Stimulated activated CD8-positive, alpha-beta memory T cell treated with anti-CD3 and anti-CD28 coated beads, Interleukin-4, amount 100 ng/mL, for 4 hours (primary cell): ENCODE measurements around the gene COL21A1.
"Not testable (repeated sequence)": the region's sequence is repeated elsewhere in the genome, so short reads cannot be mapped to it uniquely, and the experiment has no call there.

ENCODE experiments used
- DNase-seq, 2 donors: peaks; one replicate each; pipeline ENCODE4 v3.0.0-alpha.2; 2020; ENCODE audit warnings: low read depth in 2 of 2, low spot score in 1 of 2

COL21A1 gene

DNA sequence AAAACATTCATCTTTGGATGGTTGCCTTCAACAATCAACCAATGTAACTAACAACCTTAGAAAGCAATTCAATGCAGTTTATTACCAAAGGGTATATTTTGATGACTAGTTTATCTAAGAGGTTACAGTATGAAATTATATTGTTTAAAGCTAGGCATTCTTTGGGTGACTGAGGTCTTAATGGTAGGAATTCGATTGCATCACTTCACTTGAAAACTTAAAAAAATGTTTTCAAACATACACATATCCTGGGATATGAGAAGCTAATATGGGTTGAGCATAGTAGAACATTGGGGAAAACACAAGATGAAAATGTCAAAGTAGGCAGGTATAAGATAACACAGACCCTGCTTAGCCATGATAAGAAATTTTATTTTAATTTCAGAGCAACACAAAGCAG lies 227.4 kb downstream of the COL21A1 start:
- DNase-seq, result no peak

DNA sequence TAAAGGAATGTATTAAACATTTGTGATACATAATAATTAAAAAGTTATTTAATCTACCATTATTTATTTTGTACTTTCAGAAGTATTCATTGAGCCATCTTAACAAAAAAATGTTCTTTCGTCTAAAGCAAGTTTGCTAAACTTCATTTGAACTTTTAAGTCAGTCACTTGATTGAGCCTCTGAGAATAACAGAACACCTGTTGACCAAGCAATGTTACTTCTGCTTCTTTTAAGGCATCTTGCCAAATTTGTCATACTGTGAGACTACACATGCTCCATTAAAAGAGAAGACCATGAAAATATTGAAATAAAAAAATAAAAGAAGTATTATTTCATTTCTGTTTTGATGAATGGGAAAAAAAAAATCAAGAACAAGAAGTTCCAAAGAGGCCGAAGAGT lies 230.2 kb downstream of the COL21A1 start:
- DNase-seq, result no peak

DNA sequence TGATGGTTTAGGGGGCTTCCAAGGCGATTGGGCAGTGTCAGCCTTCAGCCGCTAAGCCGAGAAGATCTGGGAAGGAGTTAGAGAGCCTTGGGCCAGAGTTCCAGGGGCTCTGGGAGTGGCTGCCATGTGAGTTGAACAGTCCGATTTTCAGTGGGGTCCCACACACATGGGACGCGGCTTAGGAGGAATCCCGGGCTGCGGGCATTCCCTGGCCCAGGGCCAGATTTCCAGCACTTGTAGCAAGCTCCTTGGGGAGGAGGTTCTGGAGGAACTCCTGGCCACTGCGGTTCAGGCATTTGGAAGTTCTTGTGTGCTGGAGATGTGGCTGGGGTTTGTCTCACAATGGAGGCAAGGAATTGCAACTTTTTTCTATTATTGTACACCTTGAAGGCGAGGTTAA lies 233.3 kb downstream of the COL21A1 start:
- DNase-seq, result not testable (repeated sequence)

DNA sequence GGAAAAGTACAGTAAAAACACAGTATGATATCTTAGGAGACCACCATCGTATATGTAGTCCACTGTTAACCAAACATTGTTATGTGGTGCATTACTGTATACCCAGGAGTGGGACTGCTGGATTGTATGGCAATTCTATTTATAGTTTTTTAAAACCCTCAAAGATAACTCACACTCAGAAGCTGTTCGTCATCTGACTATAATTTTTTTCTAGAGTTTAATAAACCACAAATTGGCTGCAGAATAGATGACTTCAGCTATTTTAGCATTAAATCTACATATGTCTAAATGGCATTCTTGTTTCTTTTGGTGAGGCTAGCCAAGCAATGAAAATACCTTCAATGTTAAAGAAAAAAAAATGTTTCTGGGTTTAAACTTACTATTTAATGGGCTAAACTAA lies 237.7 kb downstream of the COL21A1 start:
- DNase-seq, result no peak
